MCF 10A (cell line): ENCODE results near the gene LRP2. TPM values are rescaled to one million over a fixed set of nuclear protein-coding genes. Genes with fewer than 3 reads are reported as not detected.

Source experiments
- BruUV-seq: library from RNA; stranded (reverse); fragments of 400-500 nt; replicated peaks from 2 replicates; lab custom pipeline; 2021; lab: Mats Ljungman, UMichigan
- CTCF ChIA-PET: fragments of 300-600 bp; sonication (Branson Sonifier 250); formaldehyde crosslinking; extraction: SDS; loops from one replicate; lab custom pipeline; 2021; ENCODE audit warnings: antibody characterized with exemption, inconsistent platforms; lab: Yijun Ruan, JAX
- POLR2A ChIA-PET: fragments of 300-600, 350-650 bp; sonication (Branson Sonifier 250); formaldehyde crosslinking; extraction: SDS; loops from one replicate; lab custom pipeline; 2020; ENCODE audit warnings: antibody characterized with exemption, inconsistent platforms; lab: Yijun Ruan, JAX
- DNase-seq: peaks from one replicate; pipeline ENCODE4 v3.0.0-alpha.2; 2018; ENCODE audit not compliant: unreplicated experiment
- H3K27ac Mint-ChIP-seq: one replicate; pipeline ENCODE4 v1.8.0; 2022; ENCODE audit warnings: mild to moderate bottlenecking, low read depth, mixed read lengths; ENCODE audit not compliant: unreplicated experiment
- H3K27me3 Mint-ChIP-seq: one replicate; pipeline ENCODE4 v1.8.0; 2022; ENCODE audit warnings: mixed read lengths; ENCODE audit not compliant: insufficient read depth, unreplicated experiment
- H3K36me3 Mint-ChIP-seq: one replicate; pipeline ENCODE4 v1.8.0; 2022; ENCODE audit warnings: mild to moderate bottlenecking, moderate library complexity, mixed read lengths; ENCODE audit not compliant: insufficient read depth, unreplicated experiment
- H3K4me1 Mint-ChIP-seq: one replicate; pipeline ENCODE4 v1.8.0; 2022; ENCODE audit warnings: mixed read lengths; ENCODE audit not compliant: insufficient read depth, unreplicated experiment
- H3K4me3 Mint-ChIP-seq: one replicate; pipeline ENCODE4 v1.8.0; 2022; ENCODE audit warnings: mild to moderate bottlenecking, moderate library complexity, mixed read lengths; ENCODE audit not compliant: unreplicated experiment
- H3K9me3 Mint-ChIP-seq: one replicate; pipeline ENCODE4 v1.8.0; 2022; ENCODE audit warnings: mixed read lengths; ENCODE audit not compliant: unreplicated experiment
- CTCF ChIP-seq: fragments of 200-600 bp; IDR thresholded peaks from one replicate; pipeline ENCODE4 v1.8.0; 2022; ENCODE audit warnings: antibody characterized with exemption, mild to moderate bottlenecking; ENCODE audit not compliant: unreplicated experiment
- intact Hi-C: fragments of 100-400 bp; cut with micrococcal nuclease; formaldehyde crosslinking; loops from 2 replicates; pipeline ENCODE4 v1.14.1; 2022
- total RNA-seq: library from RNA; stranded (reverse); gene quantifications from 2 replicates; pipeline ENCODE4 v1.2.3, GENCODE V29; 2022

LRP2 gene
- total RNA-seq, 1 experiment from 2014 or later, result 0.07 TPM

GRCh38 chr2:169162613-169163012 lies 199.7 kb downstream of the LRP2 start:
- Mint-ChIP-seq H3K4me1 (no peaks in the 10 kb centered on the region), H3K9me3 (no peaks in the 10 kb centered on the region), H3K4me3 (no peak overlapping the region), H3K27ac (no peak overlapping the region), H3K36me3 (no peaks in the 10 kb centered on the region), H3K27me3 (peaks cover 34% of the 10 kb centered on the region)
- ChIA-PET POLR2A (interaction anchor here (0.6 kb wide), 1 partner anchor 711 kb away, joined by 3 read pairs; no protein-coding TSS in a partner anchor), CTCF (no interaction called here)
- DNase-seq, result no peak
- no TSS peak for BruUV-seq
- intact Hi-C loops, result no loop called here
- no peak for TF ChIP-seq CTCF

GRCh38 chr2:169160926-169161481 lies 201.3 kb downstream of the LRP2 start:
- Mint-ChIP-seq H3K4me1 (no peaks in the 10 kb centered on the region), H3K4me3 (no peak overlapping the region), H3K27ac (no peak overlapping the region), H3K27me3 (peaks cover 22% of the 10 kb centered on the region), H3K36me3 (no peaks in the 10 kb centered on the region), H3K9me3 (no peaks in the 10 kb centered on the region)
- TF ChIP-seq CTCF, result no peak
- ChIA-PET CTCF (interaction anchor here (1.1 kb wide), 1 partner anchor 20 kb away, joined by 5 read pairs; no protein-coding TSS in a partner anchor), POLR2A (no interaction called here)
- intact Hi-C loops, result no loop called here
- BruUV-seq, result no TSS peak
- peak; percentile 31 for DNase-seq

- peak; percentile 16 for DNase-seq
- no peaks in the 10 kb centered on the region for H3K9me3 Mint-ChIP-seq
- POLR2A ChIA-PET, result no interaction called here
- no TSS peak for BruUV-seq
- no peaks in the 10 kb centered on the region for H3K36me3 Mint-ChIP-seq
- H3K27me3 Mint-ChIP-seq, result peaks cover 22% of the 10 kb centered on the region
- H3K4me1 Mint-ChIP-seq, result no peaks in the 10 kb centered on the region
- CTCF ChIA-PET, result interaction anchor here (0.6 to 1.3 kb wide), 2 partner anchors 27 to 50 kb away, joined by 4 to 5 read pairs; no protein-coding TSS in a partner anchor
- no peak overlapping the region for H3K4me3 Mint-ChIP-seq
- no peak overlapping the region for H3K27ac Mint-ChIP-seq
- TF ChIP-seq CTCF, result no peak
- intact Hi-C loops, result no loop called here
Measured at GRCh38 chr2:169159686-169160085, 202.6 kb downstream of the LRP2 start.

- intact Hi-C loops, result no loop called here
- POLR2A ChIA-PET, result no interaction called here
- no peak for DNase-seq
- no peaks in the 10 kb centered on the region for H3K36me3 Mint-ChIP-seq
- no TSS peak for BruUV-seq
- H3K9me3 Mint-ChIP-seq, result peaks cover 4% of the 10 kb centered on the region
- H3K4me1 Mint-ChIP-seq, result no peaks in the 10 kb centered on the region
- no peak overlapping the region for H3K4me3 Mint-ChIP-seq
- CTCF ChIA-PET, result interaction anchor here (1.3 kb wide), 1 partner anchor 49 kb away, joined by 5 read pairs; no protein-coding TSS in a partner anchor
- TF ChIP-seq CTCF, result no peak
- H3K27ac Mint-ChIP-seq, result no peak overlapping the region
- H3K27me3 Mint-ChIP-seq, result peaks cover 22% of the 10 kb centered on the region
Measured at GRCh38 chr2:169158874-169159273, 203.5 kb downstream of the LRP2 start.
